Measurements from ENCODE around the gene SNX1.

GRCh38 chr15:64050281-64051092 lies 45.3 kb upstream of the SNX1 start:
- no peak for TF ChIP-seq CTCF (IDR thresholded peaks at IDR 0.05)
- TF ChIP-seq POLR2A (IDR thresholded peaks at IDR 0.05), result no peak
